SK-N-DZ (cell line): Measurements from ENCODE around the gene OTOP2.
"Not testable (repeated sequence)": the region's sequence is repeated elsewhere in the genome, so short reads cannot be mapped to it uniquely, and the experiment has no call there.

Experiments used
- DNase-seq: peaks from one replicate; pipeline ENCODE4 v3.0.0-alpha.2; 2015; ENCODE audit warnings: low spot score

Gene OTOP2

GRCh38 chr17:74951680-74952421 lies 27.8 kb downstream of the OTOP2 start:
- no peak for DNase-seq

GRCh38 chr17:74952431-74953133 lies 28.5 kb downstream of the OTOP2 start:
- DNase-seq, result no peak

- no peak for DNase-seq
These were observed 29.1 kb downstream of the OTOP2 start for GRCh38 chr17:74953134-74953687.

- DNase-seq, result no peak
These were observed 30.0 kb downstream of the OTOP2 start for GRCh38 chr17:74954115-74954514.

- no peak for DNase-seq
These were observed 30.8 kb downstream of the OTOP2 start for GRCh38 chr17:74954665-74955421.

- no peak for DNase-seq
These were observed 32.0 kb downstream of the OTOP2 start for GRCh38 chr17:74956093-74956492.

- peak; percentile 74 for DNase-seq
These were observed 34.1 kb downstream of the OTOP2 start for GRCh38 chr17:74957935-74958740.

GRCh38 chr17:74959826-74960515 lies 35.9 kb downstream of the OTOP2 start:
- DNase-seq, result no peak

- DNase-seq, result peak; percentile 85
These were observed 36.7 kb downstream of the OTOP2 start for GRCh38 chr17:74960570-74961342.

- peak; percentile 90 for DNase-seq
These were observed 37.7 kb downstream of the OTOP2 start for GRCh38 chr17:74961657-74962350.

GRCh38 chr17:74962622-74963394 lies 38.7 kb downstream of the OTOP2 start:
- DNase-seq, result no peak

GRCh38 chr17:74963656-74964055 lies 39.6 kb downstream of the OTOP2 start:
- DNase-seq, result peak; percentile 51

GRCh38 chr17:74964246-74964761 lies 40.2 kb downstream of the OTOP2 start:
- no peak for DNase-seq

GRCh38 chr17:74964988-74965622 lies 41.0 kb downstream of the OTOP2 start:
- DNase-seq, result no peak

- no peak for DNase-seq
These were observed 44.3 kb downstream of the OTOP2 start for GRCh38 chr17:74968361-74968780.

- not testable (repeated sequence) for DNase-seq
These were observed 45.4 kb downstream of the OTOP2 start for GRCh38 chr17:74969501-74969900.

- DNase-seq, result no peak
These were observed 46.3 kb downstream of the OTOP2 start for GRCh38 chr17:74970395-74970794.
